Endothelial cell of umbilical vein (primary cell): ENCODE data around the gene ADIPOQ.

Source experiments
- CTCF ChIP-seq, 2 donors: IDR thresholded peaks; 1 replicate in 1 of 2; 2 replicates in 1 of 2; pipeline ENCODE4 v1.5.1; 2011; ENCODE audit warnings: low read length in 2 of 2, mild to moderate bottlenecking in 2 of 2, moderate library complexity in 2 of 2, control low read depth in 1 of 2, inconsistent platforms in 1 of 2, low read depth in 1 of 2; ENCODE audit not compliant: insufficient read depth in 1 of 2; ENCODE audit errors: extremely low read depth in 1 of 2
- EZH2 ChIP-seq: IDR thresholded peaks from 2 replicates; pipeline ENCODE4 v1.6.1; 2012; ENCODE audit warnings: borderline replicate concordance, low read depth, mild to moderate bottlenecking, moderate library complexity, low read length, inconsistent platforms; ENCODE audit not compliant: severe bottlenecking
- POLR2AphosphoS5 ChIP-seq: IDR thresholded peaks from 2 replicates; pipeline ENCODE4 v1.6.1; 2012; ENCODE audit warnings: low read depth, mild to moderate bottlenecking, control low read depth, low read length, moderate library complexity; ENCODE audit not compliant: insufficient read depth

GRCh38 chr3:186901135-186901734, 58.7 kb downstream of the ADIPOQ start:
- TF ChIP-seq EZH2, result no peak
- no peak for TF ChIP-seq CTCF (IDR thresholded peaks at IDR 0.05; ENCODE audit: extremely low read depth in 1 of 2, insufficient read depth in 1 of 2, low read depth in 1 of 2, low read length in 2 of 2)
- TF ChIP-seq POLR2AphosphoS5, result no peak
